ENCODE data around the gene PTPRU.

GRCh38 chr1:29234471-29234870 is 1.9 kb upstream of the PTPRU start:
- TF ChIP-seq TAF1 (conservative IDR thresholded peaks at IDR 0.05) (no peak), CTCF (IDR thresholded peaks at IDR 0.05; ENCODE audit: low read depth, low read length, missing input control) (no peak), RXRA (IDR thresholded peaks at IDR 0.05) (no peak), YY1 (IDR thresholded peaks at IDR 0.05) (no peak), SP1 (IDR thresholded peaks at IDR 0.05) (no peak), REST (IDR thresholded peaks at IDR 0.05) (no peak), MAX (IDR thresholded peaks at IDR 0.05) (no peak), FOXA1 (IDR thresholded peaks at IDR 0.05) (no peak), JUND (IDR thresholded peaks at IDR 0.05) (no peak), RAD21 (IDR thresholded peaks at IDR 0.05) (no peak), HNF4G (IDR thresholded peaks at IDR 0.05) (no peak), ZBTB33 (IDR thresholded peaks at IDR 0.05) (no peak)
